GM23338 (cell line): ENCODE results near the gene JAK3. TPM values are rescaled to one million over a fixed set of nuclear protein-coding genes. Genes with fewer than 3 reads are reported as not detected.

Experiments used
- ATAC-seq: fragments of 200-7000 bp; cut with Tn5 transposase; 3 replicates; pipeline ENCODE4 v1.9.1; 2020
- DNase-seq: peaks from one replicate; pipeline ENCODE4 v3.0.0-alpha.2; 2015; ENCODE audit warnings: low spot score
- H2AFZ ChIP-seq: fragments of 200-600 bp; sonication (generic); 2 replicates; pipeline ENCODE4 v1.8.0; 2016; ENCODE audit warnings: antibody characterized with exemption, mild to moderate bottlenecking, moderate library complexity
- H3F3A ChIP-seq: fragments of 200-600 bp; sonication (generic); replicated peaks from 2 replicates; pipeline ENCODE4 v1.8.0; 2017; ENCODE audit warnings: antibody characterized with exemption, mixed run types, low read depth
- H3K27ac ChIP-seq: fragments of 200-600 bp; sonication (generic); 2 replicates; pipeline ENCODE4 v1.6.1; 2016; ENCODE audit warnings: low read depth
- H3K27me3 ChIP-seq: fragments of 200-600 bp; sonication (generic); 2 replicates; pipeline ENCODE4 v1.8.0; 2016; ENCODE audit warnings: mild to moderate bottlenecking, mixed run types, moderate library complexity; ENCODE audit not compliant: insufficient read depth
- H3K36me3 ChIP-seq: fragments of 200-600 bp; sonication (generic); 2 replicates; pipeline ENCODE4 v1.8.0; 2016; ENCODE audit warnings: mild to moderate bottlenecking; ENCODE audit not compliant: insufficient read depth
- H3K4me1 ChIP-seq: fragments of 200-600 bp; sonication (generic); 2 replicates; pipeline ENCODE4 v1.8.0; 2016; ENCODE audit warnings: mild to moderate bottlenecking, moderate library complexity; ENCODE audit not compliant: insufficient read depth
- H3K4me2 ChIP-seq: fragments of 200-600 bp; sonication (generic); 2 replicates; pipeline ENCODE4 v1.7.1; 2017; ENCODE audit warnings: mixed run types
- H3K4me3 ChIP-seq: fragments of 200-600 bp; sonication (generic); 2 replicates; pipeline ENCODE4 v1.6.1; 2016; ENCODE audit warnings: mixed run types
- H3K79me2 ChIP-seq: fragments of 200-600 bp; sonication (generic); replicated peaks from 2 replicates; pipeline ENCODE4 v1.8.0; 2017; ENCODE audit warnings: mild to moderate bottlenecking; ENCODE audit not compliant: insufficient read depth
- H3K9me2 ChIP-seq: fragments of 200-600 bp; sonication (generic); 2 replicates; pipeline ENCODE4 v1.8.0; 2017; ENCODE audit not compliant: insufficient read depth
- H4K20me1 ChIP-seq: fragments of 200-600 bp; sonication (generic); replicated peaks from 2 replicates; pipeline ENCODE4 v1.8.0; 2017; ENCODE audit warnings: mild to moderate bottlenecking; ENCODE audit not compliant: insufficient read depth
- H3K27ac Mint-ChIP-seq: 2 replicates; pipeline ENCODE4 v1.8.0; 2020; ENCODE audit warnings: inconsistent platforms, mild to moderate bottlenecking, moderate library complexity, mixed read lengths
- H3K27me3 Mint-ChIP-seq: 3 replicates; pipeline ENCODE4 v1.8.0; 2022; ENCODE audit warnings: low read depth, mild to moderate bottlenecking, moderate library complexity, mixed read lengths, inconsistent platforms; ENCODE audit not compliant: insufficient read depth, poor library complexity
- H3K36me3 Mint-ChIP-seq: 3 replicates; pipeline ENCODE4 v1.8.0; 2021; ENCODE audit warnings: low read depth, mild to moderate bottlenecking, inconsistent platforms, moderate library complexity, mixed read lengths
- H3K4me1 Mint-ChIP-seq: 3 replicates; pipeline ENCODE4 v1.8.0; 2020; ENCODE audit warnings: mild to moderate bottlenecking, inconsistent platforms, mixed read lengths
- H3K4me3 Mint-ChIP-seq: 3 replicates; pipeline ENCODE4 v1.8.0; 2021; ENCODE audit warnings: moderate library complexity, mild to moderate bottlenecking, inconsistent platforms, mixed read lengths
- H3K9me3 Mint-ChIP-seq: 3 replicates; pipeline ENCODE4 v1.8.0; 2020; ENCODE audit warnings: moderate library complexity, mild to moderate bottlenecking, inconsistent platforms, mixed read lengths
- CREB1 ChIP-seq: fragments of 250-450 bp; sonication (Bioruptor Pico); IDR thresholded peaks from 2 replicates; pipeline ENCODE4 v1.5.0; 2020; ENCODE audit warnings: low read depth, mild to moderate bottlenecking, moderate library complexity
- CTCF ChIP-seq, 2 experiments: fragments of 200-600 bp in 1 of 2; sonication (generic) in 1 of 2; conservative IDR thresholded peaks; 2 replicates each; pipeline versions ENCODE4 v1.5.1 to v1.6.1; 2016 to 2017; ENCODE audit warnings: antibody characterized with exemption in 2 of 2, low read depth in 2 of 2, mild to moderate bottlenecking in 2 of 2, moderate library complexity in 1 of 2
- ETS1 ChIP-seq: IDR thresholded peaks from 2 replicates; pipeline ENCODE4 v1.6.1; 2016; ENCODE audit warnings: antibody characterized with exemption
- EZH2 ChIP-seq: fragments of 200-600 bp; sonication (generic); IDR thresholded peaks from one replicate; pipeline ENCODE4 v1.8.0; 2017; ENCODE audit warnings: antibody characterized with exemption, mild to moderate bottlenecking, low read depth; ENCODE audit not compliant: unreplicated experiment
- EZH2phosphoT487 ChIP-seq: fragments of 200-600 bp; sonication (generic); IDR thresholded peaks from one replicate; pipeline ENCODE4 v1.8.1; 2018; ENCODE audit warnings: antibody characterized with exemption; ENCODE audit not compliant: unreplicated experiment
- JUNB ChIP-seq: IDR thresholded peaks from one replicate; pipeline ENCODE4 v1.6.1; 2016; ENCODE audit warnings: antibody characterized with exemption; ENCODE audit not compliant: unreplicated experiment
- NANOG ChIP-seq: IDR thresholded peaks from 2 replicates; pipeline ENCODE4 v1.6.1; 2016; ENCODE audit warnings: antibody characterized with exemption, borderline replicate concordance
- POLR2AphosphoS5 ChIP-seq: IDR thresholded peaks from 2 replicates; pipeline ENCODE4 v1.6.1; 2016; ENCODE audit warnings: antibody characterized with exemption, low read depth
- REST ChIP-seq: IDR thresholded peaks from one replicate; pipeline ENCODE4 v1.6.1; 2018; ENCODE audit warnings: antibody characterized with exemption; ENCODE audit not compliant: unreplicated experiment
- STAT1 ChIP-seq: IDR thresholded peaks from one replicate; pipeline ENCODE4 v1.6.1; 2016; ENCODE audit warnings: antibody characterized with exemption; ENCODE audit not compliant: unreplicated experiment
- ZNF114 ChIP-seq: fragments of 250-450 bp; sonication (Bioruptor Pico); IDR thresholded peaks from 2 replicates; pipeline ENCODE4 v1.5.0; 2020; ENCODE audit warnings: mild to moderate bottlenecking, moderate library complexity
- ZNF331 ChIP-seq: fragments of 250-450 bp; sonication (Bioruptor Pico); IDR thresholded peaks from 2 replicates; pipeline ENCODE4 v1.5.0; 2020; ENCODE audit warnings: low read depth, mild to moderate bottlenecking, moderate library complexity
- ZNF462 ChIP-seq: fragments of 250-450 bp; sonication (Bioruptor Pico); IDR thresholded peaks from 2 replicates; pipeline ENCODE4 v1.5.0; 2020; ENCODE audit warnings: mild to moderate bottlenecking, moderate library complexity
- polyA plus RNA-seq: library from polyadenylated mRNA; unstranded; fragments of >200 nt; fragmentation: Nextera tagmentation; extraction: Ambion mirVana; gene quantifications from 2 replicates; pipeline ENCODE4 v1.2.1, GENCODE V29; 2016
- total RNA-seq: library from RNA; depleted of rRNA; stranded (reverse); fragments of >200 nt; shearing (Covaris generic); gene quantifications from 2 replicates; pipeline ENCODE4 v1.2.3, GENCODE V29; 2014

JAK3 gene
- total and polyA plus RNA-seq, 2 experiments from 2014 or later: 2.9 to 5.4 TPM

GRCh38 chr19:17790059-17790780 is 57.6 kb downstream of the JAK3 start:
- peaks cover 8% of the 10 kb centered on the region; the same call in 1 of the 2 replicates for H3F3A ChIP-seq
- H3K9me2 ChIP-seq: no peaks in the 10 kb centered on the region
- Mint-ChIP-seq H3K4me3 (no peak overlapping the region), H3K36me3 (peaks cover 7% of the 10 kb centered on the region; the same call in 1 of the 3 replicates), H3K9me3 (no peaks in the 10 kb centered on the region), H3K27me3 (peaks cover 14% of the 10 kb centered on the region), H3K4me1 (peaks cover 9% of the 10 kb centered on the region), H3K27ac (no peak overlapping the region)
- H4K20me1 ChIP-seq: no peaks in the 10 kb centered on the region
- no peaks in the 10 kb centered on the region for H3K79me2 ChIP-seq
- no peaks in the 10 kb centered on the region for H3K4me1 ChIP-seq
- DNase-seq (no peak), ATAC-seq (no peak)
- H3K27me3 ChIP-seq: peaks cover 7% of the 10 kb centered on the region
- no peak overlapping the region for H3K4me3 ChIP-seq
- no peak overlapping the region for H3K27ac ChIP-seq
- no peaks in the 10 kb centered on the region; the same call in 1 of the 2 replicates for H3K36me3 ChIP-seq
- TF ChIP-seq CREB1 (CRISPR knock-in tag) (no peak), ETS1 (no peak), CTCF (conservative IDR thresholded peaks at IDR 0.05; ENCODE audit: low read depth in 2 of 2) (no peak), EZH2 (no peak), JUNB (no peak), STAT1 (no peak), POLR2AphosphoS5 (no peak), ZNF331 (CRISPR knock-in tag) (no peak), ZNF114 (no peak), REST (no peak), ZNF462 (CRISPR knock-in tag) (no peak), EZH2phosphoT487 (no peak), NANOG (no peak)
- H3K4me2 ChIP-seq: no peak overlapping the region
- no peak overlapping the region for H2AFZ ChIP-seq
